ENCODE data around the gene PRTN3. TPM values are rescaled to one million over a fixed set of nuclear protein-coding genes. Genes with fewer than 3 reads are reported as not detected.

Gene PRTN3
- total RNA-seq, 6 donors from 2014 or later: 1.1 to 9.4 TPM; not detected in 4

- H3K27me3 ChIP-seq: no peaks in the 10 kb centered on the region
- H3K36me3 ChIP-seq: peaks cover 27 to 76% (median 48%) of the 10 kb centered on the region in 4 donors
- peak overlapping the region; percentile 95 to 100 (median 98) for H3K27ac ChIP-seq
- TF ChIP-seq CTCF (IDR thresholded peaks at IDR 0.05) (no peak), POLR2AphosphoS5 (IDR thresholded peaks at IDR 0.05) (peak in 1 of 2 donors; percentile 8)
- peak overlapping the region in 3 of 4 donors; percentile 88 to 98 (median 96) for H3K4me3 ChIP-seq
- ATAC-seq (ENCODE audit: low FRiP score in 2 of 2) (no peak), DNase-seq (peak; percentile 80 to 86)
- peaks cover 50 to 64% (median 59%) of the 10 kb centered on the region in 4 donors for H3K4me1 ChIP-seq
- H3K9me3 ChIP-seq: no peaks in the 10 kb centered on the region
- 31 to 35% methylated on average over 13 to 22 of the region's 29 CpGs for WGBS, 2 donors
Observed at GRCh38 chr19:801030-801860, 39.6 kb upstream of the PRTN3 start.

GRCh38 chr19:801861-802497 lies 38.8 kb upstream of the PRTN3 start:
- Histone ChIP-seq H3K4me1 (peaks cover 47 to 62% (median 56%) of the 10 kb centered on the region in 4 donors), H3K36me3 (peaks cover 34 to 83% (median 55%) of the 10 kb centered on the region in 4 donors), H3K4me3 (peak overlapping the region in 3 of 4 donors; percentile 88 to 98 (median 96)), H3K27ac (peak overlapping the region; percentile 95 to 100 (median 98)), H3K27me3 (no peaks in the 10 kb centered on the region), H3K9me3 (no peaks in the 10 kb centered on the region)
- 32 to 35% methylated on average over 12 to 23 of the region's 23 CpGs for WGBS, 2 donors
- ATAC-seq (ENCODE audit: low FRiP score in 2 of 2) (peak in 1 of 2 donors; percentile 28), DNase-seq (peak; percentile 73 to 74)
- TF ChIP-seq POLR2A (IDR thresholded peaks at IDR 0.05) (no peak), POLR2AphosphoS5 (IDR thresholded peaks at IDR 0.05) (peak; percentile 14 to 35)

- no peaks in the 10 kb centered on the region for H3K27me3 ChIP-seq
- no peak for TF ChIP-seq POLR2AphosphoS5 (IDR thresholded peaks at IDR 0.05)
- no peak for TF ChIP-seq EP300 (IDR thresholded peaks at IDR 0.05)
- TF ChIP-seq POLR2A (IDR thresholded peaks at IDR 0.05): no peak
- TF ChIP-seq CTCF (IDR thresholded peaks at IDR 0.05): no peak
- peak overlapping the region; percentile 39 to 100 (median 97) for H3K27ac ChIP-seq
- DNase-seq (no peak), ATAC-seq (ENCODE audit: low FRiP score in 2 of 2) (no peak)
- 37 to 55% methylated on average over 25 to 28 of the region's 28 CpGs for WGBS, 2 donors
- peak overlapping the region in 1 of 4 donors; percentile 88 for H3K4me3 ChIP-seq
- peaks cover 47 to 68% (median 56%) of the 10 kb centered on the region in 4 donors for H3K4me1 ChIP-seq
- H3K36me3 ChIP-seq: peaks cover 41 to 89% (median 62%) of the 10 kb centered on the region in 4 donors
- no peaks in the 10 kb centered on the region for H3K9me3 ChIP-seq
Observed at GRCh38 chr19:802498-803098, 38.2 kb upstream of the PRTN3 start.

GRCh38 chr19:803099-803561 lies 37.7 kb upstream of the PRTN3 start:
- Histone ChIP-seq H3K4me1 (peaks cover 47 to 70% (median 55%) of the 10 kb centered on the region in 4 donors), H3K27ac (peak overlapping the region in 3 of 4 donors; percentile 39 to 100 (median 95)), H3K9me3 (no peaks in the 10 kb centered on the region), H3K36me3 (peaks cover 46 to 95% (median 67%) of the 10 kb centered on the region in 4 donors), H3K4me3 (peak overlapping the region in 1 of 4 donors; percentile 88), H3K27me3 (no peaks in the 10 kb centered on the region)
- WGBS, 2 donors: 81 to 86% methylated on average over 15 of the region's 17 CpGs
- DNase-seq: peak in 1 of 2 donors; percentile 76
- no peak for ATAC-seq (ENCODE audit: low FRiP score in 2 of 2)
- TF ChIP-seq CTCF (IDR thresholded peaks at IDR 0.05): no peak

Data from upper lobe of left lung (tissue), 6 donors.